ENCODE data around the gene VARS1.
"Not testable (repeated sequence)": the region's sequence is repeated elsewhere in the genome, so short reads cannot be mapped to it uniquely, and the experiment has no call there.

VARS1 gene

DNA sequence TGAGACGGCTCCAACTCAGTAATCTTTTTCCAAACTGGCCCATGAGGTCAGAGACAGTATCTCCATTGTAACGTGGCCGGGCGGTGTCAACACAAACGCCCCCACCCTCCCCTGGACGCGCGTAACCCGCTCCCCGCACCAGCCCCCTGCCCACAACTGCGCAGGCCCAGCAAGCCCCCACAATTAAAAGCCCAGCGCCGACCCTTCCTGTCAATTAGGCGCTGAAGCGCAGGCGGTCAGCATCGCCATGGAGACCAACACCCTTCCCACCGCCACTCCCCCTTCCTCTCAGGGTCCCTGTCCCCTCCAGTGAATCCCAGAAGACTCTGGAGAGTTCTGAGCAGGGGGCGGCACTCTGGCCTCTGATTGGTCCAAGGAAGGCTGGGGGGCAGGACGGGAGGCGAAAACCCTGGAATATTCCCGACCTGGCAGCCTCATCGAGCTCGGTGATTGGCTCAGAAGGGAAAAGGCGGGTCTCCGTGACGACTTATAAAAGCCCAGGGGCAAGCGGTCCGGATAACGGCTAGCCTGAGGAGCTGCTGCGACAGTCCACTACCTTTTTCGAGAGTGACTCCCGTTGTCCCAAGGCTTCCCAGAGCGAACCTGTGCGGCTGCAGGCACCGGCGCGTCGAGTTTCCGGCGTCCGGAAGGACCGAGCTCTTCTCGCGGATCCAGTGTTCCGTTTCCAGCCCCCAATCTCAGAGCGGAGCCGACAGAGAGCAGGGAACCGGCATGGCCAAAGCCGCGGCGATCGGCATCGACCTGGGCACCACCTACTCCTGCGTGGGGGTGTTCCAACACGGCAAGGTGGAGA, 19.7 kb upstream of the VARS1 start, which contains the start of the genes HSPA1A and HSPA1L:
Gene HSPA1A, plus strand, starts transcription at position 519 of the 814 bp plus-strand sequence. Its CDS starts 214 bp downstream, at position 733.
Gene HSPA1L, minus strand, starts transcription at position 259 of the 814 bp plus-strand sequence. CDS start 3,311 bp downstream, outside the sequence.
- ChIA-PET CTCF (interaction anchor here (1.9 kb wide), 1 partner anchor 24 kb away, joined by 5 read pairs; no protein-coding TSS in a partner anchor), POLR2A (interaction anchor here (0.6 to 4.4 kb wide), 33 partner anchors 9 to 1157 kb away, joined by 3 to 104 read pairs (median 5); partner anchors contain the start of genes C6orf47, CLIC1, DDX39B and EHMT2)
- DNase-seq (ENCODE audit: extremely low spot score) = no peak
- TF ChIP-seq BHLHE40 (IDR thresholded peaks at IDR 0.05; ENCODE audit: borderline replicate concordance) (no peak), SP1 (IDR thresholded peaks at IDR 0.05) (no peak), HDGF (IDR thresholded peaks at IDR 0.05; ENCODE audit: borderline replicate concordance) (no peak), FOXK2 (IDR thresholded peaks at IDR 0.05) (no peak), LEF1 (IDR thresholded peaks at IDR 0.05; ENCODE audit: borderline replicate concordance) (no peak), FOXM1 (IDR thresholded peaks at IDR 0.05; ENCODE audit: borderline replicate concordance) (no peak), NFRKB (IDR thresholded peaks at IDR 0.05) (no peak)

- POLR2A ChIA-PET = interaction anchor here (0.5 to 4.4 kb wide), 43 partner anchors 8 to 1157 kb away, joined by 3 to 104 read pairs (median 5); partner anchors contain the start of genes C6orf47, CLIC1, DDX39B and EHMT2
- CTCF ChIA-PET = interaction anchor here (0.6 to 1.9 kb wide), 2 partner anchors 23 to 1086 kb away, joined by 3 to 5 read pairs; no protein-coding TSS in a partner anchor
- DNase-seq (ENCODE audit: extremely low spot score) = no peak
- TF ChIP-seq FOXK2 (IDR thresholded peaks at IDR 0.05) (no peak), ZNF384 (IDR thresholded peaks at IDR 0.05) (no peak), L3MBTL2 (conservative IDR thresholded peaks at IDR 0.05) (no peak), LEF1 (IDR thresholded peaks at IDR 0.05; ENCODE audit: borderline replicate concordance) (no peak), SUZ12 (IDR thresholded peaks at IDR 0.05) (no peak), NFRKB (IDR thresholded peaks at IDR 0.05) (no peak), ELF4 (IDR thresholded peaks at IDR 0.05) (no peak)
These were observed 19.1 kb upstream of the VARS1 start for GRCh38 chr6:31814677-31815024.

GRCh38 chr6:31813465-31813849, 17.9 kb upstream of the VARS1 start:
- DNase-seq (ENCODE audit: extremely low spot score) = no peak
- POLR2A ChIA-PET = interaction anchor here (0.9 to 4.4 kb wide), 13 partner anchors 8 to 1158 kb away, joined by 3 to 104 read pairs (median 8); partner anchors contain the start of genes HSPA1B and VARS1
- CTCF ChIA-PET = interaction anchor here (0.6 to 1.9 kb wide), 3 partner anchors 22 to 315 kb away, joined by 3 to 7 read pairs (median 5); partner anchors contain the start of gene ATF6B

GRCh38 chr6:31811645-31812044, 16.1 kb upstream of the VARS1 start:
- ChIA-PET POLR2A (interaction anchor here (1.8 to 4.4 kb wide), 2 partner anchors 15 to 16 kb away, joined by 8 to 104 read pairs; partner anchors contain the start of genes HSPA1B and VARS1), CTCF (interaction anchor here (0.7 kb wide), 1 partner anchor 16 kb away, joined by 3 read pairs; the partner anchor contains the start of gene VARS1)
- DNase-seq (ENCODE audit: extremely low spot score) = no peak
- TF ChIP-seq FOXK2 (IDR thresholded peaks at IDR 0.05) = no peak
- TF ChIP-seq ELF4 (IDR thresholded peaks at IDR 0.05) = no peak
- no peak for TF ChIP-seq ZNF384 (IDR thresholded peaks at IDR 0.05)
- no peak for TF ChIP-seq HDGF (IDR thresholded peaks at IDR 0.05; ENCODE audit: borderline replicate concordance)
- no peak for TF ChIP-seq PKNOX1 (IDR thresholded peaks at IDR 0.05)
- TF ChIP-seq SUZ12 (IDR thresholded peaks at IDR 0.05) = no peak
- TF ChIP-seq CTBP1 (IDR thresholded peaks at IDR 0.05; ENCODE audit: borderline replicate concordance) = no peak
- TF ChIP-seq NFRKB (IDR thresholded peaks at IDR 0.05) = no peak
- no peak for TF ChIP-seq ARNT (IDR thresholded peaks at IDR 0.05)
- no peak for TF ChIP-seq TARDBP (IDR thresholded peaks at IDR 0.05)

More at GRCh38 chr6:31813465-31813849, 17.9 kb upstream of the VARS1 start:
- TF ChIP-seq FOXK2 (IDR thresholded peaks at IDR 0.05) (no peak), L3MBTL2 (conservative IDR thresholded peaks at IDR 0.05) (no peak), TARDBP (IDR thresholded peaks at IDR 0.05) (no peak), ZNF384 (IDR thresholded peaks at IDR 0.05) (no peak), NFRKB (IDR thresholded peaks at IDR 0.05) (no peak), SP1 (IDR thresholded peaks at IDR 0.05) (no peak), HDGF (IDR thresholded peaks at IDR 0.05; ENCODE audit: borderline replicate concordance) (no peak)

DNA sequence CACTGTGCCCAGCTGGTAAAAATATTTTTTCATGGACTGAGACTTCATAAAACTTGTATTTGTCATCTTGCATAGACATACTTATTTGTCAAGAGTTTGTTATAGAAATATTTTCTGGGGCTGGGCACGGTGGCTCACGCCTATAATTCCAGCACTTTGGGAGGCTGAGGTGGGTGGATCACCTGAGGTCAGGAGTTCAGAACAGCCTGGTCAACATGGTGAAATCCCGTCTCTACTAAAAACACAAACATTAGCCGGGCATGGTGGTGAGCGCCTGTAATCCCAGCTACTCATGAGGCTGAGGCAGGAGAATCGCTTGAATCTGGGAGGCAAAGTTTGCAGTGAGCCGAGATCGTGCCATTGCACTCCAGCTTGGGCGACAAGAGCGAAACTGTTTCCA, 13.0 kb upstream of the VARS1 start:
- not testable (repeated sequence) for DNase-seq (ENCODE audit: extremely low spot score)
- CTCF ChIA-PET = interaction anchor here (2.9 kb wide), 1 partner anchor 13 kb away, joined by 11 read pairs; the partner anchor contains the start of gene VARS1
- POLR2A ChIA-PET = interaction anchor here (2.9 to 4.7 kb wide), 4 partner anchors 12 to 25 kb away, joined by 16 to 77 read pairs (median 40); partner anchors contain the start of genes HSPA1B and VARS1

GRCh38 chr6:31806470-31807272, 11.1 kb upstream of the VARS1 start, which contains the start of gene LSM2:
LSM2 (minus strand) TSS chr6:31806966; CDS start chr6:31806757, 209 bp downstream.
- POLR2A ChIA-PET = interaction anchor here (0.7 to 4.7 kb wide), 38 partner anchors 8 to 1165 kb away, joined by 3 to 77 read pairs (median 6); partner anchors contain the start of genes ABHD16A, C6orf47, DDAH2 and DXO
- CTCF ChIA-PET = interaction anchor here (0.6 to 2.9 kb wide), 10 partner anchors 11 to 620 kb away, joined by 3 to 15 read pairs (median 4); partner anchors contain the start of genes CLIC1, EHMT2, HSPA1B and VARS1
- TF ChIP-seq HDGF (IDR thresholded peaks at IDR 0.05; ENCODE audit: borderline replicate concordance) (no peak), ELF4 (IDR thresholded peaks at IDR 0.05) (0 out of 2 replicates have a peak, but pooled peaks have one; percentile 37), SUZ12 (IDR thresholded peaks at IDR 0.05) (no peak)

More at GRCh38 chr6:31806470-31807272, 11.1 kb upstream of the VARS1 start, which contains the start of gene LSM2:
- peak; percentile 100 for DNase-seq (ENCODE audit: extremely low spot score)
